ACHN (cell line): ENCODE results near the gene KBTBD7.
A peak's percentile ranks its signal among the peaks of the same experiment; 100 is the strongest.

Experiments used
- DNase-seq: peaks from one replicate; pipeline ENCODE4 v3.0.0-alpha.2; 2015
- in situ Hi-C: cut with HindIII; loops from 2 replicates; pipeline ENCODE4 v1.10.0; 2017; ENCODE audit warnings: low sequenced_read_pairs, low pct_ligation_motif_present, low pct_unique_long_range_greater_than_20kb

Gene KBTBD7, protein sequence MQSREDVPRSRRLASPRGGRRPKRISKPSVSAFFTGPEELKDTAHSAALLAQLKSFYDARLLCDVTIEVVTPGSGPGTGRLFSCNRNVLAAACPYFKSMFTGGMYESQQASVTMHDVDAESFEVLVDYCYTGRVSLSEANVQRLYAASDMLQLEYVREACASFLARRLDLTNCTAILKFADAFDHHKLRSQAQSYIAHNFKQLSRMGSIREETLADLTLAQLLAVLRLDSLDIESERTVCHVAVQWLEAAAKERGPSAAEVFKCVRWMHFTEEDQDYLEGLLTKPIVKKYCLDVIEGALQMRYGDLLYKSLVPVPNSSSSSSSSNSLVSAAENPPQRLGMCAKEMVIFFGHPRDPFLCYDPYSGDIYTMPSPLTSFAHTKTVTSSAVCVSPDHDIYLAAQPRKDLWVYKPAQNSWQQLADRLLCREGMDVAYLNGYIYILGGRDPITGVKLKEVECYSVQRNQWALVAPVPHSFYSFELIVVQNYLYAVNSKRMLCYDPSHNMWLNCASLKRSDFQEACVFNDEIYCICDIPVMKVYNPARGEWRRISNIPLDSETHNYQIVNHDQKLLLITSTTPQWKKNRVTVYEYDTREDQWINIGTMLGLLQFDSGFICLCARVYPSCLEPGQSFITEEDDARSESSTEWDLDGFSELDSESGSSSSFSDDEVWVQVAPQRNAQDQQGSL

DNA sequence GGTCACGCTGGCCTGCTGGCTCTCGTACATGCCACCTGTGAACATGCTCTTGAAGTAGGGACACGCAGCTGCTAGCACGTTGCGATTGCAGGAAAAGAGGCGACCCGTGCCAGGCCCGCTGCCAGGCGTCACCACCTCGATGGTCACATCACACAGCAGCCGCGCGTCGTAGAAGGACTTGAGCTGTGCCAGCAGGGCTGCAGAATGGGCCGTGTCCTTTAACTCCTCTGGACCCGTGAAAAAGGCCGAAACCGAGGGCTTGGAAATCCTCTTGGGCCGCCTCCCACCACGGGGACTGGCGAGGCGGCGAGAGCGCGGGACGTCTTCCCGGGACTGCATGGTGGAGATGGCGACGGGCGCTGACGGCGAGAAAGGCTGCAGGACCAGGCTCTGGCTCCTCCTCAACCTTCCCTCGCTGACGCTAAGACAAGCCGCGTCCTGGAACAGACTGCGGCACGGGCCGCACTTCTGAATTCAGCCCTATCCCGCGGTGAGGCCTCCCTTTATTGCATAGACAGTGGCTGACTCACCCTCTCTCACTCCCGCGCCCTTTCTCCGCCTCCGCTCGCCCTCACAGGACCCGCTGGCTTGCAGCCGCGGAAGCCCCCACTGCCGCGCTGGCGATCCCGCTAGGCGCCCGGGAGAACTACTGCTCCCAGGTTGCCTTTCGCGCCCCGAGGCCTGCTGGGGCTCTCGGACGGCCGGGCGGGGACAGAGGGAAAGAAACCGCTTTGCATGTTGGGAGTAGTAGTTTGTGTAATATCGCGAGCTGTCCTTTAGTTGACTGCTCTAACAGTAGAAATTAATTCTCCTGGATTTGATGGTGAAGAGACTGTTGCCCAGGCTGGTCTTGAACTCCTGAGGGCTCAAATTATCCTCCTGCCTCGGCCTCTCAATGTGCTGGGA lies at the start of gene KBTBD7:
Gene KBTBD7 (minus strand): TSS at position 651 of the 906 bp plus-strand sequence. CDS start 312 bp downstream, at position 339.
- in situ Hi-C loops, result no loop called here
- DNase-seq, result peak; percentile 92

DNA sequence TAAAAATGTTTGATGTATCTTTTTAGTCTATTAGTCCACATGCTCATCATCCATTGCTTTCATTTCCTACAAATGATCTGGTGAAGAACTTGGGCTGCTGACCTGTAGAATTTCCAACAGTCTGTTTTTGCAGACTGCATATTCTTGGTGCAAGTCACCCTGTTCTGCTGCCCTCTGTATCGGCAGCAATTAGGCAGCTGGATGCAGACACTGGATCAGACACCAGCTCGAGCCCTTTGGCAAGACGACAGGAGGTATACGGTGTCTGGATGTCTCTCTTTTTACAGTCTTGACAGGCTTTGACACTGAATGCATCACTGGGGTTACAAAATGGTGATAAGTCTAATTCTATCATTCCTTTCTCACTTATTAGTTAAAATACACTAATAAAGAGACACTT lies 47.3 kb upstream of the KBTBD7 start:
- in situ Hi-C loops, result no loop called here
- no peak for DNase-seq

DNA sequence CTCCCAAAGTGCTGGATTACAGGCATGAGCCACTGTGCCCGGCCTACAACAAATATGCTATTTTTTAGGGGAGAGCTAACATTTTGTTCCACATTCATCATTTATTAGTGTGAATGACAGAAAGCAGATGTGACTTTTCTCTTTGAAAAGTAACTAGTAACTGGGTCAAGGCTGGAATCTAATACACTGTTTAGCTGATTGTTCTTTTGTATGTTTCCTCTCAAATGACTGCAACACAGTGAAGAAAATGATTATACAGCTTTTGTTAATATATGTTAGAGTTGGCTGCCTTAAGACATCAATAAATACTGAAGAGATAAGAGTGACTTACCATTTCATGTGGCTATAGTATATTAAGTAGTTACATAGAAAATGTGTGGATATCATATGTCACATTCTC lies 42.0 kb upstream of the KBTBD7 start:
- DNase-seq, result no peak
- in situ Hi-C loops, result no loop called here

DNA sequence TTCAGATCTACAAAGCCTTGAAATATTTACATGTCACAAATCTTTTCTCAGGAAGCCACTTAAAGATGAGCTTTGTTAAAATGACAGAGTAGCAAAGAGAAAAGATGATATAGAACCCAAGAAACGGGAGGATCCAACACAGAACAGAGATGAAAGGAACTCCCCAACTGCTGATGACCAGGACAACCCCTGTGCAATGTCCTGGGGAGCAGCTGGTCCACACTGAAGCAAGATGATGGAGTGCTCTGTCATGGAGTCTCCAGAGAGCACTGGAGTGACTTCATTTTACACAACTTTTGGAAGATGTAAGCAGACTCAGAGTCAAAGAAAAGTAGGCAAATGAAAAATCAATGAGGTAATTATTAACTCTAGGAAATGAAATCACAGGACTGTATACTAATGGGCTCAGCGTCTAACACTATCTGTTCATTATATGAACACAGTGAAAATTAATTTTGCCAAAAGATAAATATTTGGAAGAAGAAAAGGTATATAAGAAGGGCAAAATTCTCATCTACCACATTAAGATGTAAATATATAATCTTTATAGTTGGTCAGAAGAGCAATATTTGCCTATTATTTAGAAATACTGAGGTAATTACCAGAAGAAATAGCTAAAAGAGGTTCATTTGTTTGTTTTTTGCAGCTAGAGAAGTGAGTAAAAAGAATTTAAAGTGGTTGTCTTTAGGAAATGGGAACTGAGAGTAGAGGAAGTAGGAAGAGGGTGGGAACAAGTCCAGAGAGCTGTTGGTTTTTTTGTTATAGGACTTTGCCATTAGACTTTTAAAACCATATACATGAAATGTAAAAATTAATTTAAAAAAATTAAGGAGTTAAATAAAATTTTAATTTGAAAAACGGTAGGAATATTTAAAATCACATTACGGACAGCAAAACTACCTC lies 38.5 kb upstream of the KBTBD7 start:
- no peak for DNase-seq
- in situ Hi-C loops, result no loop called here

DNA sequence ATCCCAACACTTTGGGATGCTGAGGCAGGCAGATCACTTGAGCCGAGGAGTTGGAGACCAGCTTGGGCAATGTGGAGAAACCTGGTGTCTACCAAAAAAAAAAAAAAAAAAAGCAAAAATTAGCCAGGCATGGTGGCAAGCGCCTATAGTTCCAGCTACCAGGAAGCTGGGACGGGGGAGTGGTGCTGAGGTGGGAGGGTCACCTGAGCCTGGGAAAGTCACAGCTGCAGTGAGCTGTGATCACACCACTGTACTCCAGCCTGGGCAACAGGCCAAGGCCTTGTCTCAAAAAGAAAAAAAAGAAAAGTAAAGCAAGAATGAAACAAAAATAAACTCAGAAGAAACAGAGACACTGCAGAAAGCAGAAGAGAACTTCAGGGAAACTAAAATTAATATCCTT lies 37.4 kb upstream of the KBTBD7 start:
- DNase-seq, result no peak
- in situ Hi-C loops, result no loop called here

DNA sequence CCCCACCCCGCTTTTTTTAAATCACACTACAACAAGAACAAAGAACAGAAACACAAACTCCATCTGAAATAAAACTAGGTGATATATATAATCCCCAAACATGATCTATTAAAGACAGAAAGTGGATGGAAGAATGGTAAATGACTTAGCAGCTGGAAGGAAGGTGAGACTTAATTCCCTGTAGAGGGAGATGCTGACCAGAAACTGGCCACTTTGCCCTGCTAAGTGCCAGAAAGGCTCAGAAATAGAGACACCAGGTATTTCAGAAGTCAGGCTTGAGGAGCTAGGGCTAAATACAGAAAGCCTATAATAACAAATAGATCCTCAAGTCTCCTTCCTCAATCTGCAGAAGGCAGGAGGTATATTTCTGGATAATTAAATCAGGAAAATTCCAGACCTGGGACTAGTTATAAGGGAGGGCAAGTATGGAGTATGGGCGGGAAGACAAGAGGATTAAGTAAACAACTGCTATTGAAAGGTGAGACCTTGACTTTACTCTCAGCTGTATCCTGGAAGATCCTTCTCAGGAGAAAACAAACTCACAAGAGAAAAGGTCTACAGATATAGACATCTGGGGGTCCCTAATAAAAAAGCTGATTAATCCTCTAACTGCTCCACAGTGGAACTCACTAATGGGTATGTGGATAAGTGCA lies 36.8 kb upstream of the KBTBD7 start:
- in situ Hi-C loops, result no loop called here
- DNase-seq, result no peak

DNA sequence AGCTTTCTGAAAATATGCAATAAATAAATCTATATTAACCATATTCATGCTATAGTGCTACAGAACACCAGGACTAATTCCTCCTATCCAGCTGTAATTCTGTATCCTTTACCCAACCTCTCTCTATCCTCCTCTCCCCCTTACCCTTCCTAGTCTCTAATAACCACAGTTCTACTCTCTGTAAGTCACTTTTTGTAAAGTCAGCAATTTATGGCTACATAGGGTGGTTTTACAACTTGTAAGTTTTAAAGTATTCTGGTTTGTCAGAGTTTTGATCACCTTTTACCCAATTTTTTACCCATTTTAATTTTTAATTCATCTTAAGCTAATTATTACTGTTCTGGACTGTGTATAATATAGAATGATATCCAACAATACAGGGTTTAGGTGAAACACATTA lies 35.0 kb upstream of the KBTBD7 start:
- in situ Hi-C loops, result no loop called here
- DNase-seq, result no peak

DNA sequence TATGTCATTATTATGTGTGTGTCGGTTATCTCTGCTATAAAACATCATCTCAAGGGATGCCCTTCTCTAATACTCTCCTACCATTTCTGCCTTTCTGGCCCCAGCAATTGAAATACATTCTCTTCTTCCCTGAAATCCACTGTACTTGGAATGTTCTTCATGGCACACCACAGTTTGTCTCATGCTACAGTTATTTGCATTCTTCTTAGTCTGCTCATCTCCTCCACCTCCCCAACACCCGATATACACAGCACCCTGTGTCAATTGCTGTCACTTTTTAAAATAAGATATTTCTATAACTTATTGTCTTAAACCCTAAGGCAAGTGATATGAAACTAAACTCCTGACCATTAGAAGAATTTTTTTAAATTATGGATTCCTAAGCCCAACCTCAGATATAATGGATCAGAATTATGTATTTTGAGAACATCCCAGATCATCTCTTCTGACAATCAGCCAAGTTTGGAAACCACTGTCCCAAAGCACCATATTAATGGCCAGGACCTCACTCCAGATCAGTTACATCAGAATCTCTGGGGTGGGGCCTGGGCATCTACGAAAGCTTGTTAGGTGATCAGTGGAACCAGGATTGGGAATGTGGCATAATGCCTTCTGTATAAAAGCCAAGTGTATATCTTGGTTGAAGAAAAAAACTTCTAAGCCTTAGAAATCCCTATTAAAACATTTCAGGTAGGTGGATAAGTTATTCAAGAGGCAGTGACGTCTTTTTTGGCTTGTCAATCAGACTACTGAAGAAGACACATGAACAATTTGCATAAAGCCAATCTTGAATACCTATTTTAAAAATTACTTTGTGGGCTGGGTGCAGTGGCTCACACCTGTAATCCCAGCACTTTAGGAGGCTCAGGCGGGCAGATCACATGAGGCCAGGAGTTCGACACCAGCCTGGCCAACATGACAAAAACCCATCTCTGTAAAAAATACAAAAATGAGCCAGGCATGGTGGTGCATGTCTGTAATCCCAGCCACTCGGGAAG lies 30.0 kb upstream of the KBTBD7 start:
- in situ Hi-C loops, result no loop called here
- DNase-seq, result peak; percentile 63

DNA sequence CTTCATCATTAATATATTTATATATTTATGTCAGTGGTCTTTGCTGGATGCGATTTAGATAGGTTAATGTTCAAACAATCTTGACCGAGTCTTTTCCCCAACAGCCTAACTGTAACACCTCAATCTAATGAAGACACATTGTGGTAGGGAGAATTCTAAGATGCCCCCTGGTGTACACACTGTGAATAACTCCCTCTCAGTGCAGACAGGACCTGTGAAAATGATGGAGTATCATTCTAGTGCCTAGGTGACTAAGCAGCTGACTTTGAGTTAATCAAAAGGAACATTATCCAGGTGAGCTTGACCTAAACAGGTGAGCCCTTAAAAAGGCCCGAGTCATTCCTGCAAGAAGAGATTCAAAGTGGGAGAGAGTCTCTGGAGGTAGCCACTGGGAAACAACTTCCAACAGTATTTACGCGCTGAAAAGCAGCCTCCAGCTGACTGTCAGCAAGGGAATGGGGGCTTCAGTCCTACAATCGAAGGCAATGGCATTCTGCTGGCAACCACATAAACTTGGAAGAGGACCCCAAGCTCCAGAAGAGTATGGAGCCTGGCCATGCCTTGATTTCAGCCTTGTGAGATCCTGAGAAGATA lies 28.0 kb upstream of the KBTBD7 start:
- in situ Hi-C loops, result no loop called here
- peak; percentile 61 for DNase-seq

DNA sequence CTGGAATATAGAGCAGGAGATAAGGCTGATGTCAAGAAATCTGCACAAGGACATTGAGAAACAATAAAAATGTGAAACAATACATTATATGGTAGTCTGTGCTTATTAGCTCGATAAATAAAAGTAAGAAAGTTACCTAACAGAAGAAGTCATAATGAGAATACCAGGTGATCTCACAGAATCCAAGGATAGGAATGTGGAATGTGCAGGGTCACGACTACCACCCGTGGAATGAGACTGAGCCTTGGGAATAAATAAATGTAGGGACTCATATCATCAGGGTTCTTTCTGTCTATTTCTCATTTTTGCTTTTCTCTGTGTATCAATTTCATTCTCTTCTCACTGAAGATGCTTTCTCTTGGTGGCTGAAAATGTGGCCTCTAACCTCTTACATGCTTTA lies 26.0 kb upstream of the KBTBD7 start:
- no peak for DNase-seq

DNA sequence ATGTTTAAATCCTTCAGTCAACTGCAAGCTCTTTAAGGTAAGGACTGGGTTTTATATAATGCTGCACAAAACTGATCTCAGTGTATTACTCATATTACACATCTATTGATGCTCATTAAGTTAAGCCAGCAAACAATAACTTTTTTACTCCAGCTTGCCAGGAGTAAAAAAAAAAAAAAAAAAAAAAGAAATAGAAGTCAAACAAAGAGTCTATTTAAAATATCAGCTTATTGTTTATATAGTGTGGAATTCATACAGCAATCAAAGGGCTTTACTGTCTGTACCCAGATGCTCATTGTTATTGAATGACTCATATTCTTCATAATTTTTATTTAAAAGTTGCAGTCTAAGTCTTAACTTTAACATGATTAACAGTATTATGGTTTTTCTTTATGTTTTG lies 21.8 kb upstream of the KBTBD7 start:
- DNase-seq, result no peak
- in situ Hi-C loops, result no loop called here

More for the DNA sequence above, 26.0 kb upstream of the KBTBD7 start:
- in situ Hi-C loops, result no loop called here

DNA sequence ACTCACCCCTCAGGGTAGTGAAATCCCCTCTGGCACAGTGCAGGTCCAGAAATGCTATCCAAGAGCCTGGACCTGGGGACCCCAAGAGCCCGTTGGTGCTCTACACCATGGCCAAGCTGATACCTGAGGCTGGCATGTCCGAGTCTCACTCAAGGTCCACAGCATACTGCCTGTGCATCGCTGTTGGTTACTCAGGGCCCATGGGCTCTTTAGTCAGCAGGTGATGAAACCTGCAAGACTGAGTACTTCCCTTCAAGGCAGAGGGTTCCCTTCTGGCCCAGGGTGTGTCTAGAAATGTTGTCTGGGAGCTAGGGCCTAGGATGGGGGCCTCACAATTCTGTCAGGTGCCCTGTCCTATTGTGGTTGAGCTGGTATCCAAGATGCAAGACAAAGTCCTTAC lies 19.6 kb upstream of the KBTBD7 start:
- in situ Hi-C loops, result no loop called here
- DNase-seq, result no peak

DNA sequence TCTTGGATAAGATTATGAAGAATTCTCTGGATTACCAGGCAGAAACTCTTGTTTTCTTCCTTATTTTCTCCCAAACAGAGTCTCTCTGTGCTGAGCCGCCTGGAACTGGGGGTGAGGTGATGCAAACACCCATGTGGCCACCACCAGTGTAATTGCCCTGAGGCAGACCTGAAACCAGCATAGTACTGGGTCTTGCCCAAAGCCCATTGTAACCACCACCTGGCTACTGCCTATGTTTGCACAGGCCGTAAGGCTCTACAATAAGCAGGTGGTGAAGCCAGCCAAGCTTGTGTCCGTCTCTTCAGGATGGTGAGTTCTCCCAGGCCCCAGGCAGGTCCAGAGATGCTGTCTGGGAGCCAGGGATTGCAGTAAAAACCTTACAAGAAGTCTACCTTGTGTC lies 18.9 kb upstream of the KBTBD7 start:
- no peak for DNase-seq
- in situ Hi-C loops, result no loop called here

DNA sequence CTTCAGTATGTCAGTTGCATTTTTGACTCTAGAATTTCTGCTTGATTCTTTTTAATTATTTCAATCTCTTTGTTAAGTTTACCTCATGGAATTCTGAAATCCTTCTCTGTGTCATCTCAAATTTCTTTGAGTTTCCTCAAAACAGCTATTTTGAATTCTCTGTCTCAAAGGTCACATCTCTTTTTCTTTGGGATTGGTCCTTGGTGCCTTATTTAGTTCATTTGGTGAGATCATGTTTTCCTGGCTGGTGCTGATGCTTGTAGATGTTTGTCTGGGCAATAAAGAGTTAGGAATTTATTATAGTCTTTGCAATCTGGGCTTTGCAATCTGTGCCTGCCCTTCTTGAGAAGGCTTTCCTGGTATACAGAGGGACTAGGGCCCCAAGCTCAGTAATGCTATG lies 18.5 kb upstream of the KBTBD7 start:
- in situ Hi-C loops, result no loop called here
- DNase-seq, result no peak

DNA sequence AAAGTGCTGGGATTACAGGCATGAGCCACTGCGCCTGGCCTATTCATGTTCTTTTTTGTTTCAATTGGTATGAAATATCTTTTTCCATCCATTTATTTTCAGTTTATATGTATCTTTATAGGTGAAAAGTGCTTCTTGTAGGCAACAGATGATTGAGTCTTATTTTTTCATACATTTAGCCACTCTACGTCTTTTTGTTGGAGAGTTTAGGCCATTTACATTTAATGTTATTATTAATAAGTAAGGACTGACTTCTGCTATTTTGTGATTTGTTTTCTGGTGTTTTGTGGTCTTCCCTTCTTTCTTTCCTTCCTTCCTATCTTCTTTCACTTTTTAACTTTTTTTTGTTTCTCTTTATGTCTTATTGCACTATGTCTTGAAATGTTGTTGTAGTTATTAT lies 16.7 kb upstream of the KBTBD7 start:
- in situ Hi-C loops, result no loop called here
- no peak for DNase-seq

DNA sequence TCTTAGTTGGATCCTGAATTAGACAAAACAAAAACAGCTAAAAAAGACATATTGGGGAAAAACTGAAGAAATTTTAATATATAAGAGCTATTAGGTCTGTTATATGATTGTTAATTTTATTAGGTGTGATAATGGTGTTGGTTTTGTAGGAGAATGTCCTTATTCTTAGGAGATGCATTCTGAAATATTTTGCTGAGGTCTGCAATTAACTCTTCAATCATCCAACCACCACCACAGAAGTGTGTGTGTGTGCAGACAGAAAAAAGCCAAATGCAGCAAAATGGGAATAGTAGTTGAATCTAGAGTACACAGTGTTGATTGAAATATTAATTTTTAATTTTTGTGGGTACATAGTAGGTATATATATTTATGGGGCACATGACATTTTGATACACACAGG lies 12.1 kb upstream of the KBTBD7 start:
- in situ Hi-C loops, result no loop called here
- no peak for DNase-seq
